ENCODE data around the gene LTBP2.

GRCh38 chr14:74545386-74545785 is 66.7 kb downstream of the LTBP2 start:
- TF ChIP-seq CTCF (IDR thresholded peaks at IDR 0.05; ENCODE audit: insufficient read depth, low read length), result no peak
- no peak for TF ChIP-seq REST (IDR thresholded peaks at IDR 0.05; ENCODE audit: insufficient replicate concordance, low read depth)
